ENCODE data around the gene ROBO3.

The ROBO3 gene

GRCh38 chr11:124899383-124900145 is 34.3 kb downstream of the ROBO3 start:
- no peak for DNase-seq
- in situ Hi-C loops (cut with MboI; ENCODE audit: low pct_unique_long_range_greater_than_20kb, low sequenced_read_pairs) = no loop called here

GRCh38 chr11:124900464-124900863 is 35.2 kb downstream of the ROBO3 start:
- in situ Hi-C loops (cut with MboI; ENCODE audit: low pct_unique_long_range_greater_than_20kb, low sequenced_read_pairs) = no loop called here
- no peak for DNase-seq

GRCh38 chr11:124902616-124903015 is 37.4 kb downstream of the ROBO3 start:
- no peak for DNase-seq
- in situ Hi-C loops (cut with MboI; ENCODE audit: low pct_unique_long_range_greater_than_20kb, low sequenced_read_pairs) = no loop called here

- in situ Hi-C loops (cut with MboI; ENCODE audit: low pct_unique_long_range_greater_than_20kb, low sequenced_read_pairs) = no loop called here
- no peak for DNase-seq
Observed at GRCh38 chr11:124915541-124916369, 50.5 kb downstream of the ROBO3 start.

DNA sequence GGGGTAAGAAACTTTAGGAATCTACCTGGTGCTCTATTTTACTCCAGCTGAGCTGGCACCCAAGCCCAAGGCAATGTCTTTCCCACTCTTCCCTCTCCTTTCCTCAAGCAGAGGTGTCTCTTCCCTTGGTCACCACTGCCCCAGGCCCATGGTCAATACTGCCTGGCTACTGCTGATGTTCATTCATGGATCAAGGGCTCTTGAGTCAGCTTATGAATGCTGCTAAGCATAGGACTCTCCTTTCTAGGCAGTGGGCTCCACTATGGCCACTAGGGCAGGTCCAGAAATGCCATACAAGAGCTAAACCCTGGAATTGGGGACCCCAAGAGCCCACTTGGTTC is 51.1 kb downstream of the ROBO3 start:
- in situ Hi-C loops (cut with MboI; ENCODE audit: low pct_unique_long_range_greater_than_20kb, low sequenced_read_pairs) = no loop called here

DNA sequence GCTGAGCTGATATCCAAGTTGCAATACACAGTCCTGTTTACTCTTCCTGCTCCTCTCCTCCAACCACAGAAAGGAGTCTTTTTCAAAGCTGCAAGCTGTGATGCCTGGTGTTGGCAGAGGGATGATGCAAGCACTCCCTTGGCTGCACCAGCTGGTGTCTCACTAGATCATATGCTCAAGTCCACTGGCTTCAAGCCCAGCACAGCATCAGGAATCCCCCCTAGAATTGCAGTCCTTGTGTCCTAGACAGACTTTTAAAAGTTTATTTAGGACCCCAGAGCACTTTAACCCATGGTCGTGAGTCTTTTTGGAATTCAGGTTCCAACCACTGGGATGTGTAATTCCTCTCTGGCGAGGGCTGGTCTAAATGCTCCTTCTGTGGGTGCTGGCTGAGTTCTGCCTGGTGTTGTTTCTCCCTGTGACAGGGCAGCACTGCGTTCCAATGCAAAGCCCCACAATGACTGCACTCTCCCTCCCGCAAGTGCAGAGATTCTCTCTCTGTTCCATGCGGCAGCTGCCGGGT is 51.9 kb downstream of the ROBO3 start:
- in situ Hi-C loops (cut with MboI; ENCODE audit: low pct_unique_long_range_greater_than_20kb, low sequenced_read_pairs) = no loop called here
- no peak for DNase-seq

More for the DNA sequence above, 51.1 kb downstream of the ROBO3 start:
- DNase-seq = no peak

DNA sequence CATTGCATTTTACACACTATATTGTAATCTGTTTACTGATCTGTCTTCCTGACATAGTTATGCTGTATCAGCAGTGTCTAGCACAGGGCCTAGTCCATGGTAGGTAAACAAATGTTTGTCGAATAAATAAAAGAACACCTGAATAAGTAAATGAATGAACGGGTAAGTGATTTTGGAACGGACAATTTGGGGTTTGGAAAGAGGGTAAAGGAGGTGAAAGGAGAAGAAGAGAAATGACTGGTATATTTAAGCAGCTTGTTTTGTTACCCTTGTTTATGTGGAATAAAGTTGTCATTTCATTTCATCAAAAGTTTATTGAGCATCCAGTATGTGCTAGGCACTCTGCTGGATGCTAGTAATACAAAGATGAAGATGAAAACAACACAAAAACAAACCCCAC is 53.7 kb downstream of the ROBO3 start, which contains the start of gene HEPN1:
Gene HEPN1, plus strand, starts transcription at position 301 of the 400 bp plus-strand sequence.
- DNase-seq = no peak
- in situ Hi-C loops (cut with MboI; ENCODE audit: low pct_unique_long_range_greater_than_20kb, low sequenced_read_pairs) = no loop called here

- DNase-seq = no peak
- in situ Hi-C loops (cut with MboI; ENCODE audit: low pct_unique_long_range_greater_than_20kb, low sequenced_read_pairs) = no loop called here
Observed at GRCh38 chr11:124919898-124920297, 54.7 kb downstream of the ROBO3 start.

DNA sequence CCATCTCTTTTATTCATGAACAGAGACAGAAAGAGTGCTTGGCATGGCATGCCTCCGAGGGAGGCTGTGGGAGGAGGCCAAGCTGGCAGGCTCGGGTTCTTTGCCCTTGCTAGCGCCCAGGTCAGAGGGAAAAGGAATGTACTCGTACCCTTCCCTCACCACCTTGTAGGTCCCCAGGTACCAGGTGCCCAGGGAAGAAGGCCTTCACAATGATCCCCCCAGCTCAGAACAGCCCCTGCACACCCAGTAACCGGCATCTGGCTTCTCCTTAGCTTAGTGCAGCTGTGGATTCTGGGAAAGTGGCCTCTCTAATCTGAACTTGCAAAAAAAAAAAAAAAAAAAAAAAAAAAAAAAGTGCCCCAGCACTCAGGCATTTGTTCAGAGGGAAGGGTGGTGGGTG is 55.1 kb downstream of the ROBO3 start:
- in situ Hi-C loops (cut with MboI; ENCODE audit: low pct_unique_long_range_greater_than_20kb, low sequenced_read_pairs) = no loop called here
- DNase-seq = no peak

DNA sequence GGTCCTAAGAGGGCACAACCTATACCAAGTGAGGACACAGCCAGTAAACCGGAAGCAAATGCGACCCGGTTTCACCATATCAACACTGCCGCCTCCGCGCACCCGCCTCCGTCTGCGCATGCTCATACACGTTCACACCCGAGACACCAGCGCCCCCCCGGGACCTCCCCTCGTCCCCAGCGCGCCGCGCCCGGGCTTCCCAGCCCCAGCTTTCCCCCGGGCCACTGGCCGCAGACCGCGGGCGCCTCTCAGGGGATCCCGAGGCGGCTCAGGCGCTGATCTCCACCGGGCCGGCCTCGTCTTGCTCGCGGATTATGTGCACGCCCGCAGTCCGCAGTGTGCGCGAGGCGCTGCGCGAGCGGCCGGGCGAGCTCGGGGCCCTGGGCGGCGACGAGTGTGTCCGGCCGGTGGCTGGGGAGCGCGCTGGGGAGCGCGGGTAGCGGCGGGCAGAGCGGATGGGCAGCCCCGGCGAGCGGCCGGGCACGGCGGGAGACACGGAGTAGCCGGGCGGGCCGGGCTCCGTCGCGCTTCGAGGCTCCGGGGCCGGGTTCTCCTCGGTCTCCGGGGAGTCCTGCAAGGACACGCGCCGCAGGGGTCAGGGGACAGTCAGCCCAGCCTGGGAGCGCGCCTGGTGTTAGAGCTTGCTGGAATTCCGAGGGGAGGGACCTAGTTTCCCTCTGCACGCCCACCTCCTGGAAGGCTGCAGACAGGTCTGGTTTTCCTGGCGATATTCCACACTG is 55.8 kb downstream of the ROBO3 start:
- DNase-seq = no peak
- in situ Hi-C loops (cut with MboI; ENCODE audit: low pct_unique_long_range_greater_than_20kb, low sequenced_read_pairs) = no loop called here

DNA sequence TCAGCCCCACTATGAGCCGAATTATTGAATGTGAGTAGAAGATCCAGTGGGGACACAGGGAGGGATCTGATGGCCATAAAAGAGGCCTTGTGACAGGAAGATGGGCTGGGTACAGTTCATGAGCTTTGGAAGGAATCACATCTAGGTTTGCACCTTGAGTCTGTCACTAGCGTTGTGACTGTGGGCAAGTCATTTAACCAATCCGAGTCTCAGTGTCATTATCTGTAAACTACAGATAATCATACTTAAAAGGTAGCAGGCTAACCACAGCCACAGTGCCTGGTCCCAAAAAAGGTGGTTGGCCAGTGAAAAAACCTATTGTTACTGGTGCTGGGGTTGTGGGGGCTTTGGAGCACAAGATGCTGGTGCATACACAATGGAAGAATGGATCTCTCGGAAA is 57.6 kb downstream of the ROBO3 start:
- DNase-seq = no peak
- in situ Hi-C loops (cut with MboI; ENCODE audit: low pct_unique_long_range_greater_than_20kb, low sequenced_read_pairs) = no loop called here

- in situ Hi-C loops (cut with MboI; ENCODE audit: low pct_unique_long_range_greater_than_20kb, low sequenced_read_pairs) = no loop called here
- DNase-seq = no peak
Observed at GRCh38 chr11:124923296-124923695, 58.1 kb downstream of the ROBO3 start.

- no peak for DNase-seq
- in situ Hi-C loops (cut with MboI; ENCODE audit: low pct_unique_long_range_greater_than_20kb, low sequenced_read_pairs) = no loop called here
Observed at GRCh38 chr11:124928942-124929665, 63.9 kb downstream of the ROBO3 start.

DNA sequence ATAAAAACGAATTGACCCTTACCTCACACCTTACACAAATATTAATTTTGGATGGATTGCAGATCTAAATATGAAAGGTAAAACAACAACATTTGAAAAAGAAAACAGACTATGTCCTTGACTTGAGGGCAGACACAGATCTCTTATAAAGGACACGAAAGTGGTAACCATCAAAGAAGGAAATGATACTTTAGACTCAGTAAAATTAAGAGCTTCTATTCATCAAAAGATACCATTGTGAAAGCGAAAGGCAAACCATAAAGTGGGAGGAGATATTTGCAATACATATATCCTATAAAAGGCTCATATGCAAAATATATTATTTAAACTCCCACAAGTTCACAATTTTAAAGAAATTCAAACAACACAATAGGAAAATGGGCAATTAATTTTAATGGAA is 65.6 kb downstream of the ROBO3 start:
- in situ Hi-C loops (cut with MboI; ENCODE audit: low pct_unique_long_range_greater_than_20kb, low sequenced_read_pairs) = no loop called here
- DNase-seq = no peak
